Right lobe of liver (tissue), 6 donors: ENCODE results near the gene ADAMTS16. TPM values are rescaled to one million over a fixed set of nuclear protein-coding genes. Genes with fewer than 3 reads are reported as not detected.

Experiments used
- ATAC-seq, 4 donors: fragments of 200-7000 bp; cut with Tn5 transposase; one replicate each; pipeline ENCODE4 v1.9.1; 2020; ENCODE audit warnings: mild to moderate bottlenecking in 4 of 4, moderate library complexity in 4 of 4
- DNase-seq, 3 donors: peaks; one replicate each; pipeline ENCODE4 v3.0.0-alpha.2; 2020
- H3K27ac ChIP-seq, 3 donors: fragments of 200-600 bp; one replicate each; pipeline ENCODE4 v1.8.0; 2022
- H3K27me3 ChIP-seq, 2 donors: fragments of 200-600 bp; one replicate each; pipeline ENCODE4 v1.8.0; 2022
- H3K36me3 ChIP-seq, 4 donors: fragments of 200-600 bp; sonication (generic) in 1 of 4; one replicate each; pipeline versions ENCODE4 v1.5.1 to v1.8.0; 2017 to 2022; ENCODE audit warnings: control low read depth in 1 of 4
- H3K4me1 ChIP-seq, 4 donors: fragments of 200-600 bp; sonication (generic) in 1 of 4; one replicate each; pipeline versions ENCODE4 v1.5.1 to v1.8.0; 2017 to 2022; ENCODE audit warnings: control low read depth in 1 of 4
- H3K4me3 ChIP-seq, 3 donors: fragments of 200-600 bp; one replicate each; pipeline ENCODE4 v1.8.0; 2022
- H3K9me3 ChIP-seq, 4 donors: fragments of 200-600 bp; sonication (generic) in 1 of 4; one replicate each; pipeline versions ENCODE4 v1.5.1 to v1.8.0; 2017 to 2022; ENCODE audit warnings: control low read depth in 1 of 4
- CTCF ChIP-seq, 4 donors: fragments of 200-600 bp in 3 of 4; fragments of 450-650 bp in 1 of 4; IDR thresholded peaks; one replicate each; pipeline versions ENCODE4 v1.5.1 to v1.8.0; 2016 to 2022; ENCODE audit warnings: antibody characterized with exemption in 4 of 4, mild to moderate bottlenecking in 2 of 4
- POLR2A ChIP-seq: fragments of 450-650 bp; IDR thresholded peaks from one replicate; pipeline ENCODE4 v1.6.1; 2017; ENCODE audit warnings: antibody characterized with exemption, mild to moderate bottlenecking
- WGBS: methylation state at CpG from one replicate; pipeline ENCODE4 v1.1.6; 2018; ENCODE audit warnings: low coverage, low lambda C conversion rate; ENCODE audit not compliant: insufficient coverage; ENCODE audit errors: missing lambda C conversion rate; 5-methylcytosine and 5-hydroxymethylcytosine counted together
- intact Hi-C, 2 donors: fragments of 100-400 bp; cut with DNase I; formaldehyde crosslinking; loops; one replicate each; pipeline versions ENCODE4 v1.11.2 to v1.14.1; 2022
- total RNA-seq, 6 experiments: library from RNA; depleted of rRNA in 2 of 6; stranded (reverse); fragments of >200 nt in 2 of 6; fragmentation: NEBNext Ultra II Directional in 3 of 6; extraction: Animal tissue kit (Norgen Biotek cat#: 25700) in 3 of 6; gene quantifications; one replicate each; pipeline versions ENCODE4 v1.1.0 to v1.2.4, GENCODE V29; 2016 to 2023
- donor health status: DM: no; HTN: yes; CAD: no.
- donor health status: DM: no; HTN: no; CAD: no.
- donor health status: DM: no; HTN: no; CAD: no.
- donor health status: DM: no; HTN: yes; CAD: no.
- donor health status: DM: no; HTN: yes; CAD: no.

ADAMTS16 gene
- total RNA-seq, 6 experiments from 2014 or later: not detected

GRCh38 chr5:5159282-5160103, 19.4 kb downstream of the ADAMTS16 start:
- ATAC-seq (peak; percentile 74 to 86 (median 84)), DNase-seq (peak in 1 of 3 donors; percentile 46)
- Histone ChIP-seq H3K4me1 (peaks cover 0 to 19% (median 8%) of the 10 kb centered on the region in 4 donors), H3K36me3 (no peaks in the 10 kb centered on the region), H3K27me3 (no peaks in the 10 kb centered on the region), H3K27ac (no peak overlapping the region), H3K9me3 (no peaks in the 10 kb centered on the region), H3K4me3 (no peak overlapping the region)
- WGBS: 33% methylated on average over 5 of the region's 5 CpGs
- intact Hi-C loops: no loop called here
- no peak for TF ChIP-seq CTCF (IDR thresholded peaks at IDR 0.05)
- TF ChIP-seq POLR2A: no peak

GRCh38 chr5:5164163-5164562, 24.0 kb downstream of the ADAMTS16 start:
- no peak for ATAC-seq

GRCh38 chr5:5165541-5166002, 25.4 kb downstream of the ADAMTS16 start:
- intact Hi-C loops: no loop called here
- Histone ChIP-seq H3K4me3 (no peak overlapping the region), H3K27ac (no peak overlapping the region), H3K9me3 (no peaks in the 10 kb centered on the region), H3K36me3 (no peaks in the 10 kb centered on the region), H3K27me3 (no peaks in the 10 kb centered on the region), H3K4me1 (no peaks in the 10 kb centered on the region)
- no peak for ATAC-seq
- DNase-seq: no peak
- no peak for TF ChIP-seq CTCF (IDR thresholded peaks at IDR 0.05)
- no peak for TF ChIP-seq POLR2A
- 69% methylated on average over 5 of the region's 9 CpGs for WGBS

More at GRCh38 chr5:5164163-5164562, 24.0 kb downstream of the ADAMTS16 start:
- Histone ChIP-seq H3K27ac (no peak overlapping the region), H3K4me1 (peaks cover 0 to 11% (median 4%) of the 10 kb centered on the region in 4 donors), H3K4me3 (no peak overlapping the region), H3K27me3 (no peaks in the 10 kb centered on the region), H3K36me3 (no peaks in the 10 kb centered on the region), H3K9me3 (no peaks in the 10 kb centered on the region)
- no peak for TF ChIP-seq CTCF (IDR thresholded peaks at IDR 0.05)
- TF ChIP-seq POLR2A: no peak
- WGBS: 50% methylated on average over 1 of the region's 5 CpGs
- intact Hi-C loops: no loop called here
- DNase-seq: no peak

- Histone ChIP-seq H3K36me3 (no peaks in the 10 kb centered on the region), H3K9me3 (no peaks in the 10 kb centered on the region), H3K27me3 (no peaks in the 10 kb centered on the region), H3K27ac (no peak overlapping the region), H3K4me1 (no peaks in the 10 kb centered on the region), H3K4me3 (no peak overlapping the region)
- no peak for DNase-seq
- whole genome bisulfite sequencing: 78% methylated on average over 8 of the region's 8 CpGs
- ATAC-seq: no peak
- intact Hi-C loops: no loop called here
- no peak for TF ChIP-seq CTCF (IDR thresholded peaks at IDR 0.05)
- no peak for TF ChIP-seq POLR2A
These were observed 29.3 kb downstream of the ADAMTS16 start for GRCh38 chr5:5169466-5169865.
